ENCODE results near the gene ALDH6A1.

Gene ALDH6A1

GRCh38 chr14:74045522-74045921, 38.7 kb downstream of the ALDH6A1 start:
- no peak for FAIRE-seq
- no peak for DNase-seq (ENCODE audit: insufficient read length)
- TF ChIP-seq TAF1 (IDR thresholded peaks at IDR 0.05; ENCODE audit: borderline replicate concordance, low read depth, low read length) = no peak

GRCh38 chr14:74042296-74042695, 42.0 kb downstream of the ALDH6A1 start:
- TF ChIP-seq POLR2AphosphoS5 (IDR thresholded peaks at IDR 0.05; ENCODE audit: low read depth, low read length) (no peak), TAF1 (IDR thresholded peaks at IDR 0.05; ENCODE audit: borderline replicate concordance, low read depth, low read length) (no peak), POLR2A (IDR thresholded peaks at IDR 0.05; ENCODE audit: low read depth, low read length) (no peak)
- DNase-seq (ENCODE audit: insufficient read length) (no peak), FAIRE-seq (no peak)

GRCh38 chr14:74038020-74038859, 46.0 kb downstream of the ALDH6A1 start:
- FAIRE-seq = peak; percentile 68
- DNase-seq (ENCODE audit: insufficient read length) = no peak
- TF ChIP-seq TAF1 (IDR thresholded peaks at IDR 0.05; ENCODE audit: borderline replicate concordance, low read depth, low read length) (no peak), POLR2AphosphoS5 (IDR thresholded peaks at IDR 0.05; ENCODE audit: low read depth, low read length) (no peak), POLR2A (IDR thresholded peaks at IDR 0.05; ENCODE audit: low read depth, low read length) (no peak)

GRCh38 chr14:74035556-74035955, 48.7 kb downstream of the ALDH6A1 start:
- FAIRE-seq = no peak
- no peak for DNase-seq (ENCODE audit: insufficient read length)
- no peak for TF ChIP-seq TAF1 (IDR thresholded peaks at IDR 0.05; ENCODE audit: borderline replicate concordance, low read depth, low read length)
- TF ChIP-seq POLR2A (IDR thresholded peaks at IDR 0.05; ENCODE audit: low read depth, low read length) = no peak
- TF ChIP-seq POLR2AphosphoS5 (IDR thresholded peaks at IDR 0.05; ENCODE audit: low read depth, low read length) = no peak

- FAIRE-seq (no peak), DNase-seq (ENCODE audit: insufficient read length) (no peak)
- no peak for TF ChIP-seq TAF1 (IDR thresholded peaks at IDR 0.05; ENCODE audit: borderline replicate concordance, low read depth, low read length)
- TF ChIP-seq POLR2A (IDR thresholded peaks at IDR 0.05; ENCODE audit: low read depth, low read length) = no peak
- TF ChIP-seq POLR2AphosphoS5 (IDR thresholded peaks at IDR 0.05; ENCODE audit: low read depth, low read length) = no peak
Observed at GRCh38 chr14:74034572-74034971, 49.7 kb downstream of the ALDH6A1 start.

- no peak for FAIRE-seq
- DNase-seq (ENCODE audit: insufficient read length) = no peak
- no peak for TF ChIP-seq POLR2A (IDR thresholded peaks at IDR 0.05; ENCODE audit: low read depth, low read length)
- TF ChIP-seq TAF1 (IDR thresholded peaks at IDR 0.05; ENCODE audit: borderline replicate concordance, low read depth, low read length) = no peak
- no peak for TF ChIP-seq POLR2AphosphoS5 (IDR thresholded peaks at IDR 0.05; ENCODE audit: low read depth, low read length)
Observed at GRCh38 chr14:74029136-74029535, 55.1 kb downstream of the ALDH6A1 start.

- TF ChIP-seq POLR2A (IDR thresholded peaks at IDR 0.05; ENCODE audit: low read depth, low read length) (no peak), TAF1 (IDR thresholded peaks at IDR 0.05; ENCODE audit: borderline replicate concordance, low read depth, low read length) (no peak), POLR2AphosphoS5 (IDR thresholded peaks at IDR 0.05; ENCODE audit: low read depth, low read length) (no peak)
- no peak for DNase-seq (ENCODE audit: insufficient read length)
- FAIRE-seq = no peak
Observed at GRCh38 chr14:74022346-74022745, 61.9 kb downstream of the ALDH6A1 start.

- no peak for TF ChIP-seq POLR2A (IDR thresholded peaks at IDR 0.05; ENCODE audit: low read depth, low read length)
- no peak for TF ChIP-seq POLR2AphosphoS5 (IDR thresholded peaks at IDR 0.05; ENCODE audit: low read depth, low read length)
- TF ChIP-seq TAF1 (IDR thresholded peaks at IDR 0.05; ENCODE audit: borderline replicate concordance, low read depth, low read length) = no peak
- no peak for DNase-seq (ENCODE audit: insufficient read length)
- FAIRE-seq = no peak
Observed at GRCh38 chr14:74019408-74020137, 64.7 kb downstream of the ALDH6A1 start.

GRCh38 chr14:74018586-74019407, 65.5 kb downstream of the ALDH6A1 start, which contains the start of the genes BBOF1 and ENTPD5:
Gene BBOF1 (plus strand): TSS chr14:74019349. CDS start chr14:74019479, 130 bp downstream.
Gene ENTPD5 (minus strand): TSS chr14:74019288. CDS start chr14:73988102, 31,186 bp downstream.
- TF ChIP-seq POLR2AphosphoS5 (IDR thresholded peaks at IDR 0.05; ENCODE audit: low read depth, low read length) (no peak; the same call in 1 of the 2 replicates), TAF1 (IDR thresholded peaks at IDR 0.05; ENCODE audit: borderline replicate concordance, low read depth, low read length) (no peak), POLR2A (IDR thresholded peaks at IDR 0.05; ENCODE audit: low read depth, low read length) (peak; percentile 84; the same call in 1 of the 2 replicates)
- DNase-seq (ENCODE audit: insufficient read length) = peak; percentile 92
- peak; percentile 98 for FAIRE-seq

GRCh38 chr14:74018174-74018585, 66.1 kb downstream of the ALDH6A1 start:
- TF ChIP-seq POLR2A (IDR thresholded peaks at IDR 0.05; ENCODE audit: low read depth, low read length) (no peak), TAF1 (IDR thresholded peaks at IDR 0.05; ENCODE audit: borderline replicate concordance, low read depth, low read length) (no peak), POLR2AphosphoS5 (IDR thresholded peaks at IDR 0.05; ENCODE audit: low read depth, low read length) (no peak)
- FAIRE-seq (no peak), DNase-seq (ENCODE audit: insufficient read length) (no peak)

GRCh38 chr14:74015963-74016362, 68.3 kb downstream of the ALDH6A1 start:
- DNase-seq (ENCODE audit: insufficient read length) (no peak), FAIRE-seq (no peak)
- TF ChIP-seq POLR2A (IDR thresholded peaks at IDR 0.05; ENCODE audit: low read depth, low read length) (no peak), TAF1 (IDR thresholded peaks at IDR 0.05; ENCODE audit: borderline replicate concordance, low read depth, low read length) (no peak), POLR2AphosphoS5 (IDR thresholded peaks at IDR 0.05; ENCODE audit: low read depth, low read length) (no peak)
